Astrocyte (in vitro differentiated cells and primary cell): ENCODE results near the gene CENPA.

Experiments
- EZH2 ChIP-seq: IDR thresholded peaks from 2 replicates; pipeline ENCODE4 v1.6.1; 2012; ENCODE audit warnings: mild to moderate bottlenecking, low read length, inconsistent platforms; ENCODE audit not compliant: insufficient read depth
- TF ChIP-seq, protein P1 (sequence below): IDR thresholded peaks from 2 replicates; pipeline ENCODE4 v1.5.1; 2011; ENCODE audit warnings: low read depth, mild to moderate bottlenecking, inconsistent platforms, low read length, moderate library complexity; ENCODE audit not compliant: insufficient read depth

DNA sequence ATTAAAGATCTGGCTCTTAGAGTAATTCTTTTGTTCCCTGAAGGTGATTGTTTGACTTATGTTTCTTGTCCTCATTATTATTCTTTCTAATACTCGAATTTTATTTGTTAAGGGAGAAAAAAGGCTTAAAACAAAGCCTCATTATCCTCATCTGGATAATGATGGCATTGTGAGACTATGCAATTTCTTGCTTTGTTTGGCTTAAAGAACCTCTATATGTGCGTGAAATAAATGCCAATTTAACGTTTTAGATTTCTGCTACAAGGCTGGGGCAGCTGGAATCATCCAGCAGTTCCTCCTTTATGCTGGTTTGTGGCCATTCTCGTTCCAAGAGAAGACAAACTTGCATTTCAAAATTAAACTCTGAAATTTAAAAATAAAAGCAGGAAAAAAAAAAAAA, 57.2 kb downstream of the CENPA start:
- TF ChIP-seq, protein P1, sequence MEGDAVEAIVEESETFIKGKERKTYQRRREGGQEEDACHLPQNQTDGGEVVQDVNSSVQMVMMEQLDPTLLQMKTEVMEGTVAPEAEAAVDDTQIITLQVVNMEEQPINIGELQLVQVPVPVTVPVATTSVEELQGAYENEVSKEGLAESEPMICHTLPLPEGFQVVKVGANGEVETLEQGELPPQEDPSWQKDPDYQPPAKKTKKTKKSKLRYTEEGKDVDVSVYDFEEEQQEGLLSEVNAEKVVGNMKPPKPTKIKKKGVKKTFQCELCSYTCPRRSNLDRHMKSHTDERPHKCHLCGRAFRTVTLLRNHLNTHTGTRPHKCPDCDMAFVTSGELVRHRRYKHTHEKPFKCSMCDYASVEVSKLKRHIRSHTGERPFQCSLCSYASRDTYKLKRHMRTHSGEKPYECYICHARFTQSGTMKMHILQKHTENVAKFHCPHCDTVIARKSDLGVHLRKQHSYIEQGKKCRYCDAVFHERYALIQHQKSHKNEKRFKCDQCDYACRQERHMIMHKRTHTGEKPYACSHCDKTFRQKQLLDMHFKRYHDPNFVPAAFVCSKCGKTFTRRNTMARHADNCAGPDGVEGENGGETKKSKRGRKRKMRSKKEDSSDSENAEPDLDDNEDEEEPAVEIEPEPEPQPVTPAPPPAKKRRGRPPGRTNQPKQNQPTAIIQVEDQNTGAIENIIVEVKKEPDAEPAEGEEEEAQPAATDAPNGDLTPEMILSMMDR = no peak
- TF ChIP-seq EZH2 = no peak
